ENCODE measurements around the gene HSD3B1. TPM values are rescaled to one million over a fixed set of nuclear protein-coding genes. Genes with fewer than 3 reads are reported as not detected.

HSD3B1 gene
- total RNA-seq, 1 donor from 2014 or later = not detected

GRCh38 chr1:119490925-119491324, 16.1 kb upstream of the HSD3B1 start:
- Histone ChIP-seq H3K36me3 (ENCODE audit: control insufficient read depth, insufficient read depth, low read length) (no peaks in the 10 kb centered on the region), H3K27me3 (ENCODE audit: control insufficient read depth, insufficient read depth, low read length) (no peaks in the 10 kb centered on the region), H3K4me3 (ENCODE audit: low read depth, low read length) (no peak overlapping the region)
- no peak for TF ChIP-seq CTCF (IDR thresholded peaks at IDR 0.05; ENCODE audit: insufficient read depth, low read length, poor library complexity, severe bottlenecking)
- DNase-seq (ENCODE audit: low read depth) = no peak

DNA sequence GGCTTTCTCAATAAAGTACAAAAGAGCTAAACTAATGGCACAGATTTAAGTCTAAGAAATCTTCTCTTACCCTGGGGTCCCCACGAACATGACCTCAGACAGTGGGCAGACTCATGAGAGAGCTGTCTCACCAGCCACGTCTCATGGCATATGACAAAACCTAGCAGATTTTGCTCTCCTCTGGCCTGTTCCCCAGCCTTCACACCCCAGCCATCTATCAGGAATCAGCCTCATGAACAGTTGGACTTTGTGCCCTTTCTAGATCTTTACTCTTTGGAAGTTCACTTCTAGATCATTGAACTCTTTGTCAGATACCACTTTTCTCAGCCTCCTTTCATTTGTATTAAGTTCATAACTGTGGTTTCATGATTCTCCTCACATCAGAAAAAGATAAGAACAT, 14.2 kb upstream of the HSD3B1 start:
- DNase-seq (ENCODE audit: low read depth) = no peak
- H3K27me3 ChIP-seq (ENCODE audit: control insufficient read depth, insufficient read depth, low read length) = no peaks in the 10 kb centered on the region
- no peaks in the 10 kb centered on the region for H3K36me3 ChIP-seq (ENCODE audit: control insufficient read depth, insufficient read depth, low read length)
- TF ChIP-seq CTCF (IDR thresholded peaks at IDR 0.05; ENCODE audit: insufficient read depth, low read length, poor library complexity, severe bottlenecking) = no peak
- no peak overlapping the region for H3K4me3 ChIP-seq (ENCODE audit: low read depth, low read length)

DNA sequence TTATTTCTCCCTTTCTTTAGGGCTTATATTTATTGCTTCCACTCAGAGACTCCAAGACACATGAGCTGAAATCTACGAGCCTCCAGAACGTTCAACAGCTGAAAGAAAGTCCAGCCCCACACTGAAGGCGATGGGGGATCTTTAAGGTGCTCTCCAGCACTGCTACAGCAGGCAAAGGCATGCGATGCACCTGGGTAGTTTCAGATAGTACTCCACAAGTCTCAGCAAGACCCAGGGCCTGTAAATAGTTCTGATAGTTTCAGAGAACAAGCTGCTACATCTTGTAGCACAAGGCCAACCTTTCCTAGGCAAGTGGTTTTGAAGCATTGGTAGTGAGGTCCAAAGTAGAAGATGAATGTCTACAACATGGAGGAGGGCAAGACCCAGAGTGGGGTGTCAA, 2.2 kb upstream of the HSD3B1 start:
- Histone ChIP-seq H3K4me3 (ENCODE audit: low read depth, low read length) (no peak overlapping the region), H3K36me3 (ENCODE audit: control insufficient read depth, insufficient read depth, low read length) (no peaks in the 10 kb centered on the region), H3K27me3 (ENCODE audit: control insufficient read depth, insufficient read depth, low read length) (peaks cover 2% of the 10 kb centered on the region)
- TF ChIP-seq CTCF (IDR thresholded peaks at IDR 0.05; ENCODE audit: insufficient read depth, low read length, poor library complexity, severe bottlenecking) = no peak
- no peak for DNase-seq (ENCODE audit: low read depth)

DNA sequence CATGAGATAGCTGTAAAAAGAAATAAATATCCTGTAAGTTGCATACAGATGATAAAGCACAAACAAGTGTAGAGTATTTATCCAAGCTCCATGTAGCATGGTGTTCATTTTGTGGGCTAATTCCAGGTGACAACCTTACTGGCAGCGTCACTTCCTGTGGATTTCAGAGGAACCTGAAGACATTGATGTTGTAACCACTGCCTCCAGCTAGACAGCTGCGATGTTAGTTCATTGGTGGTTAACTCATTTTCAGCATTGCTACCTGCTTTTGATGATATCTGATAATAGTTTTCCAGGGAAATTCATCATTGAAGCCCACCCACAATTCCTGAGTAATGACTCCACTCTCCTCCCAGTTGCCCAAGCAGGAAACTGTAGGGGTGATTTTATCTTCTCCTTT, 3.0 kb downstream of the HSD3B1 start:
- H3K36me3 ChIP-seq (ENCODE audit: control insufficient read depth, insufficient read depth, low read length) = no peaks in the 10 kb centered on the region
- no peak overlapping the region for H3K4me3 ChIP-seq (ENCODE audit: low read depth, low read length)
- DNase-seq (ENCODE audit: low read depth) = no peak
- no peak for TF ChIP-seq CTCF (IDR thresholded peaks at IDR 0.05; ENCODE audit: insufficient read depth, low read length, poor library complexity, severe bottlenecking)
- H3K27me3 ChIP-seq (ENCODE audit: control insufficient read depth, insufficient read depth, low read length) = peaks cover 2% of the 10 kb centered on the region

DNA sequence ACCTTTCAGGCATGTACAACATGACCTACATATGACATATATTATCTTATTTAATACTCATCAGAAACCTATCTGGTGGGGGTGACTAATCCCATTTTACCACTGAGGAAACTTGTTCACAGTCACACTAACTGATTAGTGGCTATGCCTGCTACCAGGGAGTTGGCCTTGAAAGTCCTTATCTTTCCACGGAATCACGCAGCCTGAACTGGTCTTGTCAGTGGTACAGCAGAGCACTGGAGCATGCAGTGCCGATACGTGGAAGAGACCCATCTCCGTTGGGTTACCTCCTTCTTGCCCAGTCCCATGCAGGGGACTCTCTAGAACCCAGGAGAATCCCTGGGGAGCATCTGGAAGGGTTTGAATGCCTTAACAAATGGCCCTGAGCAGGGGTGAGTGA, 8.2 kb downstream of the HSD3B1 start:
- H3K36me3 ChIP-seq (ENCODE audit: control insufficient read depth, insufficient read depth, low read length) = no peaks in the 10 kb centered on the region
- TF ChIP-seq CTCF (IDR thresholded peaks at IDR 0.05; ENCODE audit: insufficient read depth, low read length, poor library complexity, severe bottlenecking) = no peak
- DNase-seq (ENCODE audit: low read depth) = no peak
- H3K27me3 ChIP-seq (ENCODE audit: control insufficient read depth, insufficient read depth, low read length) = no peaks in the 10 kb centered on the region
- H3K4me3 ChIP-seq (ENCODE audit: low read depth, low read length) = no peak overlapping the region

GRCh38 chr1:119516247-119516646, 9.2 kb downstream of the HSD3B1 start:
- no peak for DNase-seq (ENCODE audit: low read depth)
- Histone ChIP-seq H3K27me3 (ENCODE audit: control insufficient read depth, insufficient read depth, low read length) (no peaks in the 10 kb centered on the region), H3K4me3 (ENCODE audit: low read depth, low read length) (no peak overlapping the region), H3K36me3 (ENCODE audit: control insufficient read depth, insufficient read depth, low read length) (no peaks in the 10 kb centered on the region)
- TF ChIP-seq CTCF (IDR thresholded peaks at IDR 0.05; ENCODE audit: insufficient read depth, low read length, poor library complexity, severe bottlenecking) = no peak
